Endothelial cell of umbilical vein (primary cell): Measurements from ENCODE around the gene ST3GAL5. TPM values are rescaled to one million over a fixed set of nuclear protein-coding genes. Genes with fewer than 3 reads are reported as not detected.

Experiments used
- BruUV-seq: library from RNA; stranded (reverse); fragments of 400-500 nt; replicated peaks from 2 replicates; lab custom pipeline; 2021; lab: Mats Ljungman, UMichigan
- CTCF ChIA-PET: fragments of 300-600, 350-600 bp; sonication (Branson Sonifier 250); formaldehyde crosslinking; loops from one replicate; lab custom pipeline; 2021; ENCODE audit warnings: antibody characterized with exemption, inconsistent platforms; lab: Charles Lee
- POLR2A ChIA-PET: fragments of 300-600, 350-600 bp; sonication (Branson Sonifier 250); formaldehyde crosslinking; loops from one replicate; lab custom pipeline; 2021; ENCODE audit warnings: antibody characterized with exemption, inconsistent platforms; lab: Charles Lee
- DNase-seq: peaks from one replicate; pipeline ENCODE4 v3.0.0-alpha.2; 2011; ENCODE audit warnings: low read depth, low spot score
- FAIRE-seq: peaks from 2 replicates; lab custom pipeline; 2011; peaks lifted over from hg19 to GRCh38; lab: Jason Lieb, UNC
- H2AFZ ChIP-seq: 2 replicates; pipeline ENCODE4 v1.6.0; 2012; ENCODE audit warnings: low read depth, low read length, control low read depth, inconsistent platforms
- H3K27ac ChIP-seq: 2 replicates; pipeline ENCODE4 v1.5.1; 2011; ENCODE audit warnings: low read depth, mild to moderate bottlenecking, control low read depth, low read length, moderate library complexity; ENCODE audit not compliant: insufficient read depth
- H3K27me3 ChIP-seq, 2 experiments: 2 replicates each; pipeline versions ENCODE4 v1.6.0 to v1.6.1; 2011; ENCODE audit warnings: low read length in 2 of 2, mixed read lengths in 1 of 2; ENCODE audit not compliant: control insufficient read depth in 2 of 2, insufficient read depth in 2 of 2
- H3K36me3 ChIP-seq, 2 experiments: 2 replicates in 1 of 2; 3 replicates in 1 of 2; pipeline ENCODE4 v1.5.1; 2011; ENCODE audit warnings: low read length in 2 of 2, mild to moderate bottlenecking in 1 of 2, moderate library complexity in 1 of 2; ENCODE audit not compliant: control insufficient read depth in 2 of 2, insufficient read depth in 2 of 2; ENCODE audit errors: extremely low read depth in 1 of 2
- H3K4me1 ChIP-seq: 3 replicates; pipeline ENCODE4 v1.5.1; 2011; ENCODE audit warnings: mild to moderate bottlenecking, low read length; ENCODE audit not compliant: control insufficient read depth, insufficient read depth; ENCODE audit errors: extremely low read depth
- H3K4me2 ChIP-seq: 2 replicates; pipeline ENCODE4 v1.6.1; 2011; ENCODE audit warnings: low read length, control low read depth, mixed read lengths; ENCODE audit not compliant: insufficient read depth
- H3K4me3 ChIP-seq, 3 experiments: fragments of 200-600 bp in 1 of 3; sonication (generic), shearing (Covaris generic) in 1 of 3; replicated peaks in 1 of 3; 2 replicates each; pipeline ENCODE4 v1.5.1; 2011 to 2016; ENCODE audit warnings: control low read depth in 3 of 3, low read length in 3 of 3, mild to moderate bottlenecking in 2 of 3, inconsistent platforms in 1 of 3, low read depth in 1 of 3, moderate library complexity in 1 of 3; ENCODE audit not compliant: insufficient read depth in 1 of 3
- H3K79me2 ChIP-seq: 2 replicates; pipeline ENCODE4 v1.6.0; 2012; ENCODE audit warnings: low read length, inconsistent platforms; ENCODE audit not compliant: control insufficient read depth, insufficient read depth
- H3K9ac ChIP-seq: replicated peaks from 2 replicates; pipeline ENCODE3; 2011; ENCODE audit warnings: low read length, control low read depth; ENCODE audit not compliant: insufficient read depth; ENCODE audit errors: extremely low read depth
- H3K9me1 ChIP-seq: replicated peaks from 3 replicates; pipeline ENCODE4 v1.6.0; 2011; ENCODE audit warnings: mild to moderate bottlenecking, low read length; ENCODE audit not compliant: control insufficient read depth, insufficient read depth; ENCODE audit errors: extremely low read depth
- H3K9me3 ChIP-seq: replicated peaks from 2 replicates; pipeline ENCODE4 v1.5.1; 2012; ENCODE audit warnings: low read length, inconsistent platforms; ENCODE audit not compliant: control insufficient read depth, insufficient read depth
- H4K20me1 ChIP-seq: replicated peaks from 2 replicates; pipeline ENCODE3; 2011; ENCODE audit warnings: mild to moderate bottlenecking, low read length; ENCODE audit not compliant: control insufficient read depth, insufficient read depth; ENCODE audit errors: extremely low read depth
- FOS ChIP-seq: IDR thresholded peaks from 2 replicates; pipeline ENCODE4 v1.6.1; 2011; ENCODE audit warnings: mild to moderate bottlenecking, low read length, moderate library complexity, borderline replicate concordance; ENCODE audit not compliant: insufficient read depth
- dilution Hi-C: fragments of 300-500 bp; cut with MboI; formaldehyde crosslinking; loops from one replicate; pipeline ENCODE4 v1.15.0; 2019; ENCODE audit warnings: low sequenced_read_pairs; ENCODE audit not compliant: extremely low pct_ligation_motif_present
- intact Hi-C: fragments of 100-400 bp; cut with micrococcal nuclease; formaldehyde crosslinking; loops from one replicate; pipeline ENCODE4 v1.10.0; 2022
- polyA plus RNA-seq, 4 experiments: library from polyadenylated mRNA; depleted of rRNA in 3 of 4; stranded (reverse) in 3 of 4; unstranded in 1 of 4; fragments of >200 nt; gene quantifications; 2 replicates each; pipeline versions ENCODE4 v1.2.1 to v1.2.3, GENCODE V29; 2011 to 2012; ENCODE audit warnings: missing spikeins in 1 of 4
- small RNA-seq: library from RNA; depleted of rRNA; stranded (forward); fragments of <200 nt; gene quantifications from one replicate; pipeline ENCODE3, GENCODE V24; 2012; ENCODE audit warnings: low replicate concordance, low read depth; ENCODE audit not compliant: insufficient read depth, insufficient read length
- total RNA-seq: library from RNA; stranded (reverse); gene quantifications from 2 replicates; pipeline ENCODE4 v1.2.3, GENCODE V29; 2021
- TF ChIP-seq, protein P1 (sequence below), 2 donors: IDR thresholded peaks; 1 replicate in 1 of 2; 2 replicates in 1 of 2; pipeline ENCODE4 v1.5.1; 2011; ENCODE audit warnings: low read length in 2 of 2, mild to moderate bottlenecking in 2 of 2, moderate library complexity in 2 of 2, control low read depth in 1 of 2, inconsistent platforms in 1 of 2, low read depth in 1 of 2; ENCODE audit not compliant: insufficient read depth in 1 of 2; ENCODE audit errors: extremely low read depth in 1 of 2
- TF ChIP-seq, protein P2 (sequence below): IDR thresholded peaks from 2 replicates; pipeline ENCODE4 v1.6.1; 2011; ENCODE audit not compliant: insufficient read depth, insufficient read length

ST3GAL5 gene
- total and polyA plus RNA-seq, 2 donors (not counting 3 experiments of a cell fraction or from before 2014, with no cell fraction given), result 9.5 to 16.0 TPM

DNA sequence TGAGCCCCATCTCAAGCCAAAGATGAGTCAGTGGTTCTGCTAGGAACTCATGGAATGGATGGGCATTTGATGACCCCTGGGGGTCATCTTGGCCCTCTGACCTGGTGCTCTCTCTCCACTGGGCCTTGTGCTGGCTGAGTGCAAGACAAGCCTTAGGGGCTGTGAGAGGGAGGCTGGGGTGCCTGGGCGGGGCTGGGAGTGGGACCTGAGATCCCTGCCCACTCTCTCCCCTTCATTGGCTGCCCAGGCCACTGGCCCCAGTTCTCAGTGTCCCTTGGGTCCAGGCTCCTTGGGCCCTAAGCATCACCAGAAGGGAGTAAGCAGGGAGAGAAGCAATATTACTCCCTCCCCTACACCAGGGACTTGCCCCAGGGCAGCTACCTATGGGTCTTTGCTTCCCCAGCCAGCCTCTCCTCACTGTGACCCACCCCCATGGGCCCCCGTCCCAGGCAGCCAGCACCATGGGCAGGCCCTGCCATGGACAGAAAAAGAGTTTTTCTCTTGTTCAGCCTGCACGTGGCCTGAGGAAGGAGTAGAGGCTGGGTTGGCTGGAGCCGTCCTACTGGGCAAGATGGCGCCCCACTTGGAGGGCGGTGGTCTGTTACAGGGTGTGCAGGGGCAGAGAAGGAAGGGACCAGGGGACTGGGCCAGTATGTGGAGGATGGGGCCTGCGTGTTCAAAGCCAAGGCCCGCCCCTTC is 101.4 kb downstream of the ST3GAL5 start:
- dilution Hi-C loops (no loop called here), intact Hi-C loops (no loop called here)
- Histone ChIP-seq H3K27ac (no peak overlapping the region), H2AFZ (no peak overlapping the region), H3K36me3 (peaks cover 0 to 3% of the 10 kb centered on the region in 2 experiments), H3K79me2 (no peaks in the 10 kb centered on the region), H3K4me3 (no peak overlapping the region), H3K27me3 (no peaks in the 10 kb centered on the region), H3K9me1 (no peaks in the 10 kb centered on the region), H3K9ac (no peak overlapping the region), H3K9me3 (no peaks in the 10 kb centered on the region), H4K20me1 (no peaks in the 10 kb centered on the region), H3K4me1 (peaks cover 6% of the 10 kb centered on the region), H3K4me2 (no peak overlapping the region)
- CTCF ChIA-PET, result no interaction called here
- no peak for FAIRE-seq
- TF ChIP-seq FOS, result no peak
- TF ChIP-seq, protein P1, sequence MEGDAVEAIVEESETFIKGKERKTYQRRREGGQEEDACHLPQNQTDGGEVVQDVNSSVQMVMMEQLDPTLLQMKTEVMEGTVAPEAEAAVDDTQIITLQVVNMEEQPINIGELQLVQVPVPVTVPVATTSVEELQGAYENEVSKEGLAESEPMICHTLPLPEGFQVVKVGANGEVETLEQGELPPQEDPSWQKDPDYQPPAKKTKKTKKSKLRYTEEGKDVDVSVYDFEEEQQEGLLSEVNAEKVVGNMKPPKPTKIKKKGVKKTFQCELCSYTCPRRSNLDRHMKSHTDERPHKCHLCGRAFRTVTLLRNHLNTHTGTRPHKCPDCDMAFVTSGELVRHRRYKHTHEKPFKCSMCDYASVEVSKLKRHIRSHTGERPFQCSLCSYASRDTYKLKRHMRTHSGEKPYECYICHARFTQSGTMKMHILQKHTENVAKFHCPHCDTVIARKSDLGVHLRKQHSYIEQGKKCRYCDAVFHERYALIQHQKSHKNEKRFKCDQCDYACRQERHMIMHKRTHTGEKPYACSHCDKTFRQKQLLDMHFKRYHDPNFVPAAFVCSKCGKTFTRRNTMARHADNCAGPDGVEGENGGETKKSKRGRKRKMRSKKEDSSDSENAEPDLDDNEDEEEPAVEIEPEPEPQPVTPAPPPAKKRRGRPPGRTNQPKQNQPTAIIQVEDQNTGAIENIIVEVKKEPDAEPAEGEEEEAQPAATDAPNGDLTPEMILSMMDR (IDR thresholded peaks at IDR 0.05; ENCODE audit: extremely low read depth in 1 of 2, insufficient read depth in 1 of 2, low read depth in 1 of 2, low read length in 2 of 2), result no peak
- TF ChIP-seq, protein P2, sequence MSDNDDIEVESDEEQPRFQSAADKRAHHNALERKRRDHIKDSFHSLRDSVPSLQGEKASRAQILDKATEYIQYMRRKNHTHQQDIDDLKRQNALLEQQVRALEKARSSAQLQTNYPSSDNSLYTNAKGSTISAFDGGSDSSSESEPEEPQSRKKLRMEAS, result no peak
- BruUV-seq, result no TSS peak
- POLR2A ChIA-PET, result no interaction called here
- DNase-seq, result no peak

Small RNA genes lying within 50 kb of the gene (small RNA-seq; reads per million reads assigned to genes)
- not detected for gene RN7SKP83

Other genes with a start within 250 kb of the ST3GAL5 start
- not detected in 2 replicates for gene SFTPB, start 220.8 kb downstream of the ST3GAL5 start, total RNA-seq
- not detected in 2 replicates for gene SFTPB, start 220.8 kb downstream of the ST3GAL5 start, polyA plus RNA-seq
- gene GNLY, start 194.6 kb downstream of the ST3GAL5 start, total RNA-seq, result not detected in 2 replicates
- not detected in 2 replicates for gene GNLY, start 194.6 kb downstream of the ST3GAL5 start, polyA plus RNA-seq
- gene ATOH8, start 135.0 kb downstream of the ST3GAL5 start, total RNA-seq, result 12.7 and 12.8 TPM in 2 replicates
- 10.3 and 13.8 TPM in 2 replicates for gene ATOH8, start 135.0 kb downstream of the ST3GAL5 start, polyA plus RNA-seq
- gene POLR1A, start 216.9 kb upstream of the ST3GAL5 start, total RNA-seq, result 40.7 and 46.0 TPM in 2 replicates
- gene POLR1A, start 216.9 kb upstream of the ST3GAL5 start, polyA plus RNA-seq, result 7.2 and 7.6 TPM in 2 replicates
- gene PTCD3, start 217.2 kb upstream of the ST3GAL5 start, total RNA-seq, result 89.9 and 96.0 TPM in 2 replicates
- gene PTCD3, start 217.2 kb upstream of the ST3GAL5 start, polyA plus RNA-seq, result 30.4 and 69.5 TPM in 2 replicates